Neural cell (in vitro differentiated cells): ENCODE data around the gene NMRK2.

ENCODE experiments used
- CTCF ChIP-seq: fragments of 450-650 bp; IDR thresholded peaks from 2 replicates; pipeline ENCODE4 v1.5.1; 2014; ENCODE audit warnings: antibody characterized with exemption, mild to moderate bottlenecking, moderate library complexity; ENCODE audit not compliant: poor library complexity, severe bottlenecking
- POLR2AphosphoS5 ChIP-seq: IDR thresholded peaks from 2 replicates; pipeline ENCODE4 v1.6.1; 2012

- TF ChIP-seq CTCF (no peak), POLR2AphosphoS5 (no peak)
These were observed 42.3 kb downstream of the NMRK2 start for GRCh38 chr19:3975144-3975543.
